ENCODE measurements around the gene L3MBTL4. TPM values are rescaled to one million over a fixed set of nuclear protein-coding genes. Genes with fewer than 3 reads are reported as not detected.

L3MBTL4 gene
- total and polyA plus RNA-seq, 7 donors, result 1.2 to 5.7 (median 3.4) TPM

DNA sequence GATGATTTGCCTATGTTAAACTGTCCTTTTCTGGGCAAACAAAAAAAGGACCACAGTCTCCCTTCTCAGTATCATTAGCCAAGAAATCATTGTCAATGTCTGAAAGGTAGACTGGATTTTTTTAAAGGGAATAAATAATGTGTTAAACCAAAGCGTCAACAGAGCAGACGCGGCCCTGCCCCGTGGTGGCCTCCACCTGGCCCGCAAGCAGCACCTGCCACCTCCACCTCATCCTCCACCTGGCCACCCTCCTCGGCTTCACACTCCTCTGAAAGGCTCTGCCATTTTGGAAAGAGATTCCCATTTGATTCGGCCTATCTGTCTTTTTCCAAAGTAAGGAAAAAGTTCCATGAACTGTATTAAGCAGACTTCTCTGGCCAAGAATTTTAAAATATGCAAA lies 451.4 kb downstream of the L3MBTL4 start:
- Histone ChIP-seq H3K27me3 (no peaks in the 10 kb centered on the region), H3K36me3 (no peaks in the 10 kb centered on the region), H3K9me3 (no peaks in the 10 kb centered on the region), H3K4me3 (no peak overlapping the region), H3K27ac (no peak overlapping the region), H3K4me1 (no peaks in the 10 kb centered on the region)
- no peak for TF ChIP-seq EP300 (IDR thresholded peaks at IDR 0.05)
- TF ChIP-seq POLR2AphosphoS5 (IDR thresholded peaks at IDR 0.05), result no peak
- no peak for TF ChIP-seq CTCF (IDR thresholded peaks at IDR 0.05)
- no peak for TF ChIP-seq POLR2A (IDR thresholded peaks at IDR 0.05)
- DNase-seq, result no peak
- intact Hi-C loops (cut with DNase I), result no loop called here
- WGBS, 2 donors, result 93 to 94% methylated on average over 7 of the region's 7 CpGs

GRCh38 chr18:5962362-5962761 lies 452.3 kb downstream of the L3MBTL4 start:
- no peaks in the 10 kb centered on the region for H3K4me1 ChIP-seq
- no peak overlapping the region for H3K4me3 ChIP-seq
- H3K27ac ChIP-seq, result no peak overlapping the region
- WGBS, 2 donors, result 27 to 61% methylated on average over 6 of the region's 6 CpGs
- intact Hi-C loops (cut with DNase I), result no loop called here
- H3K9me3 ChIP-seq, result no peaks in the 10 kb centered on the region
- DNase-seq, result no peak
- H3K27me3 ChIP-seq, result no peaks in the 10 kb centered on the region
- no peaks in the 10 kb centered on the region for H3K36me3 ChIP-seq
- TF ChIP-seq POLR2AphosphoS5 (IDR thresholded peaks at IDR 0.05), result no peak
- TF ChIP-seq EP300 (IDR thresholded peaks at IDR 0.05), result no peak

DNA sequence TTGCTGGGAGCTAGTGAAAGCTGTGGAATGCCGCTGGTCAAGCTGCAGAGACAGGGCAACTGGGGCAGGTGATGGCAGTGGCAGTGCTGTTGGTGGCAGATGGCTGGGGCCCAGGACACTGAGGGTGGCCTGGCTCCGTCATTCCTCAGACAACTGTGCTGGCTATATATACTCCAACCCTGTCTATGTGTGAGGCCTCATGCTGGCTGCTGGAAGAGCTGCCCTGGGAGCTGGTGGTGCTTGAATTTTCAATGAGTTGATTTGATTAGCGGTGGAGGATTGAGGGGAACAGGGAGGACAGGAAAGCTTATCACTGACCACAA lies 452.9 kb downstream of the L3MBTL4 start:
- Histone ChIP-seq H3K36me3 (no peaks in the 10 kb centered on the region), H3K27ac (no peak overlapping the region), H3K4me1 (no peaks in the 10 kb centered on the region), H3K4me3 (no peak overlapping the region), H3K9me3 (no peaks in the 10 kb centered on the region), H3K27me3 (no peaks in the 10 kb centered on the region)
- WGBS, 2 donors, result 90 to 97% methylated on average over 3 of the region's 3 CpGs
- DNase-seq, result no peak
- intact Hi-C loops (cut with DNase I), result no loop called here
- TF ChIP-seq POLR2A (IDR thresholded peaks at IDR 0.05) (no peak), CTCF (IDR thresholded peaks at IDR 0.05) (no peak), EP300 (IDR thresholded peaks at IDR 0.05) (no peak), POLR2AphosphoS5 (IDR thresholded peaks at IDR 0.05) (no peak)

GRCh38 chr18:5961097-5961827 lies 453.4 kb downstream of the L3MBTL4 start:
- Histone ChIP-seq H3K4me3 (no peak overlapping the region), H3K27me3 (no peaks in the 10 kb centered on the region), H3K9me3 (no peaks in the 10 kb centered on the region), H3K27ac (no peak overlapping the region), H3K36me3 (no peaks in the 10 kb centered on the region), H3K4me1 (no peaks in the 10 kb centered on the region)
- DNase-seq, result no peak
- TF ChIP-seq POLR2AphosphoS5 (IDR thresholded peaks at IDR 0.05), result no peak
- no peak for TF ChIP-seq EP300 (IDR thresholded peaks at IDR 0.05)
- TF ChIP-seq CTCF (IDR thresholded peaks at IDR 0.05), result no peak
- TF ChIP-seq POLR2A (IDR thresholded peaks at IDR 0.05), result no peak
- intact Hi-C loops (cut with DNase I), result no loop called here
- 69 to 77% methylated on average over 10 of the region's 10 CpGs for WGBS, 2 donors

- WGBS, 2 donors, result 92% methylated on average over 6 of the region's 6 CpGs
- Histone ChIP-seq H3K27me3 (no peaks in the 10 kb centered on the region), H3K9me3 (no peaks in the 10 kb centered on the region), H3K4me3 (no peak overlapping the region), H3K4me1 (no peaks in the 10 kb centered on the region), H3K27ac (no peak overlapping the region), H3K36me3 (no peaks in the 10 kb centered on the region)
- intact Hi-C loops (cut with DNase I), result no loop called here
- no peak for DNase-seq
- no peak for TF ChIP-seq EP300 (IDR thresholded peaks at IDR 0.05)
- no peak for TF ChIP-seq POLR2A (IDR thresholded peaks at IDR 0.05)
- TF ChIP-seq CTCF (IDR thresholded peaks at IDR 0.05), result no peak
- TF ChIP-seq POLR2AphosphoS5 (IDR thresholded peaks at IDR 0.05), result no peak
Measured at GRCh38 chr18:5958822-5959221, 455.9 kb downstream of the L3MBTL4 start.

Data from sigmoid colon (tissue), 7 donors.